ENCODE measurements around the gene TFPI.

- TF ChIP-seq, protein P1, sequence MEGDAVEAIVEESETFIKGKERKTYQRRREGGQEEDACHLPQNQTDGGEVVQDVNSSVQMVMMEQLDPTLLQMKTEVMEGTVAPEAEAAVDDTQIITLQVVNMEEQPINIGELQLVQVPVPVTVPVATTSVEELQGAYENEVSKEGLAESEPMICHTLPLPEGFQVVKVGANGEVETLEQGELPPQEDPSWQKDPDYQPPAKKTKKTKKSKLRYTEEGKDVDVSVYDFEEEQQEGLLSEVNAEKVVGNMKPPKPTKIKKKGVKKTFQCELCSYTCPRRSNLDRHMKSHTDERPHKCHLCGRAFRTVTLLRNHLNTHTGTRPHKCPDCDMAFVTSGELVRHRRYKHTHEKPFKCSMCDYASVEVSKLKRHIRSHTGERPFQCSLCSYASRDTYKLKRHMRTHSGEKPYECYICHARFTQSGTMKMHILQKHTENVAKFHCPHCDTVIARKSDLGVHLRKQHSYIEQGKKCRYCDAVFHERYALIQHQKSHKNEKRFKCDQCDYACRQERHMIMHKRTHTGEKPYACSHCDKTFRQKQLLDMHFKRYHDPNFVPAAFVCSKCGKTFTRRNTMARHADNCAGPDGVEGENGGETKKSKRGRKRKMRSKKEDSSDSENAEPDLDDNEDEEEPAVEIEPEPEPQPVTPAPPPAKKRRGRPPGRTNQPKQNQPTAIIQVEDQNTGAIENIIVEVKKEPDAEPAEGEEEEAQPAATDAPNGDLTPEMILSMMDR (IDR thresholded peaks at IDR 0.05), result no peak
- TF ChIP-seq POLR2A (IDR thresholded peaks at IDR 0.05), result no peak
- TF ChIP-seq EP300 (IDR thresholded peaks at IDR 0.05), result no peak
- no peak for TF ChIP-seq POLR2AphosphoS5 (IDR thresholded peaks at IDR 0.05)
These were observed 30.9 kb downstream of the TFPI start for GRCh38 chr2:187523325-187523724.
